IMR-90 (cell line): Measurements from ENCODE around the gene CPED1.

Experiments used
- CEBPB ChIP-seq: IDR thresholded peaks from 2 replicates; pipeline ENCODE4 v1.6.1; 2012; ENCODE audit warnings: low read depth, low read length, improper control_type of control experiment
- MAZ ChIP-seq: IDR thresholded peaks from 2 replicates; pipeline ENCODE4 v1.6.1; 2012; ENCODE audit warnings: low read depth, mild to moderate bottlenecking, low read length, improper control_type of control experiment, moderate library complexity, borderline replicate concordance
- POLR2A ChIP-seq: IDR thresholded peaks from 2 replicates; pipeline ENCODE4 v1.6.1; 2012; ENCODE audit warnings: mild to moderate bottlenecking, low read depth, low read length
- TF ChIP-seq, protein P1 (sequence below): conservative IDR thresholded peaks from 2 replicates; pipeline ENCODE4 v1.5.1; 2012; ENCODE audit warnings: mild to moderate bottlenecking, low read depth, low read length, improper control_type of control experiment
- TF ChIP-seq, protein P2 (sequence below): fragments of 150-350 bp; IDR thresholded peaks from 2 replicates; pipeline ENCODE4 v1.6.1; 2017; ENCODE audit warnings: mild to moderate bottlenecking, antibody characterized with exemption, low read length, low read depth

DNA sequence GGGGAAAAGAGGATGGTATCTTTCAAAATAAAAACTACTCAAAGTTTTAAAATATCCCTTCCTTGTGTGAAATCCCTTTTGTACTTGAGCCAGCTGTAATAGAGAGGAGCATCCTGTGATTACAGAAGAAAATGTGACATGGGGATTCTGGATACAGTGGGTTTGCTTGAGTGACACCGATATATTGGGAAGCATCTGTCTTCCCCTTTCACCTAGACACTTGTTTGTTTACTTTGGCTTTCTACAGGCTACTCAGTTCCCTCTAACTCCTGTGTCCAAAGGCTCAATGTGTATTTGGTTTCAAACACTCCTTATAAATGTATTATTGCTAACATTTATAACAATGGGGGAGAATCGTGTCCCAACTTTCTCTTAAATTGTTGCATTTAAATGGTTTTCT, 24.4 kb downstream of the CPED1 start:
- TF ChIP-seq CEBPB (no peak), POLR2A (no peak), MAZ (no peak)
- TF ChIP-seq, protein P1, sequence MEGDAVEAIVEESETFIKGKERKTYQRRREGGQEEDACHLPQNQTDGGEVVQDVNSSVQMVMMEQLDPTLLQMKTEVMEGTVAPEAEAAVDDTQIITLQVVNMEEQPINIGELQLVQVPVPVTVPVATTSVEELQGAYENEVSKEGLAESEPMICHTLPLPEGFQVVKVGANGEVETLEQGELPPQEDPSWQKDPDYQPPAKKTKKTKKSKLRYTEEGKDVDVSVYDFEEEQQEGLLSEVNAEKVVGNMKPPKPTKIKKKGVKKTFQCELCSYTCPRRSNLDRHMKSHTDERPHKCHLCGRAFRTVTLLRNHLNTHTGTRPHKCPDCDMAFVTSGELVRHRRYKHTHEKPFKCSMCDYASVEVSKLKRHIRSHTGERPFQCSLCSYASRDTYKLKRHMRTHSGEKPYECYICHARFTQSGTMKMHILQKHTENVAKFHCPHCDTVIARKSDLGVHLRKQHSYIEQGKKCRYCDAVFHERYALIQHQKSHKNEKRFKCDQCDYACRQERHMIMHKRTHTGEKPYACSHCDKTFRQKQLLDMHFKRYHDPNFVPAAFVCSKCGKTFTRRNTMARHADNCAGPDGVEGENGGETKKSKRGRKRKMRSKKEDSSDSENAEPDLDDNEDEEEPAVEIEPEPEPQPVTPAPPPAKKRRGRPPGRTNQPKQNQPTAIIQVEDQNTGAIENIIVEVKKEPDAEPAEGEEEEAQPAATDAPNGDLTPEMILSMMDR = no peak
- TF ChIP-seq, protein P2, sequence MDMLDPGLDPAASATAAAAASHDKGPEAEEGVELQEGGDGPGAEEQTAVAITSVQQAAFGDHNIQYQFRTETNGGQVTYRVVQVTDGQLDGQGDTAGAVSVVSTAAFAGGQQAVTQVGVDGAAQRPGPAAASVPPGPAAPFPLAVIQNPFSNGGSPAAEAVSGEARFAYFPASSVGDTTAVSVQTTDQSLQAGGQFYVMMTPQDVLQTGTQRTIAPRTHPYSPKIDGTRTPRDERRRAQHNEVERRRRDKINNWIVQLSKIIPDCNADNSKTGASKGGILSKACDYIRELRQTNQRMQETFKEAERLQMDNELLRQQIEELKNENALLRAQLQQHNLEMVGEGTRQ = no peak
